Limb (tissue), 2 donors: ENCODE results near the gene DGKI.

Experiments used
- DNase-seq, 2 donors: peaks; one replicate each; pipeline ENCODE4 v3.0.0-alpha.2; 2016; ENCODE audit errors: extremely low spot score in 2 of 2

DGKI gene

GRCh38 chr7:137546009-137546408, 300.8 kb downstream of the DGKI start:
- no peak for DNase-seq

- no peak for DNase-seq
These were observed 301.6 kb downstream of the DGKI start for GRCh38 chr7:137545059-137545716.

DNA sequence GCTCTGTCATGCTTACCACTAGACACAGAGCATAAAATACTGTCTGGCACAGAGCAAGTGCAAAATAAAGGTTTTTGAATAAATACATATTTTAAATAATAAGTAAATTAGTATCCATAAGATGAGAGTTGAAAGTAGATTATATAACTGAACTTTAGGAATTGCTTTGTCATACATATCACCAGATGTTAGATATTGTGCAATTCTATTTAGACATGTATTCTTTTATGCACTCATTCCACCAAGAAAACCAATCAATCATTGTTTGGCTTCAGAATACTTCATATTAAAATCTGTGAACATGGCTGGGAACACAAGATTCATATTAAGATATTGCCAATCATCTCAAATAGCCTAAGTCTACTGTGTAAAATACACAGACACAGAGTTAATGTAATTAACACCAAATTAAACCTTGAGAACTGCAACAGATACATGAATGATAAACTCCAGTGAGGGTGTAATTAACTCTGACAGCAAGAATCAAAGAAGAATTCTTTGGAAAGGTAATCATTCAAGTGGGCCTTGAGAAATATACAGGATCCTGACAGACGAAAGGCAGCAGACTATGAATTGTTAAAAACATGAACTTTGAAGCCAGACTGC, 302.2 kb downstream of the DGKI start:
- no peak for DNase-seq

DNA sequence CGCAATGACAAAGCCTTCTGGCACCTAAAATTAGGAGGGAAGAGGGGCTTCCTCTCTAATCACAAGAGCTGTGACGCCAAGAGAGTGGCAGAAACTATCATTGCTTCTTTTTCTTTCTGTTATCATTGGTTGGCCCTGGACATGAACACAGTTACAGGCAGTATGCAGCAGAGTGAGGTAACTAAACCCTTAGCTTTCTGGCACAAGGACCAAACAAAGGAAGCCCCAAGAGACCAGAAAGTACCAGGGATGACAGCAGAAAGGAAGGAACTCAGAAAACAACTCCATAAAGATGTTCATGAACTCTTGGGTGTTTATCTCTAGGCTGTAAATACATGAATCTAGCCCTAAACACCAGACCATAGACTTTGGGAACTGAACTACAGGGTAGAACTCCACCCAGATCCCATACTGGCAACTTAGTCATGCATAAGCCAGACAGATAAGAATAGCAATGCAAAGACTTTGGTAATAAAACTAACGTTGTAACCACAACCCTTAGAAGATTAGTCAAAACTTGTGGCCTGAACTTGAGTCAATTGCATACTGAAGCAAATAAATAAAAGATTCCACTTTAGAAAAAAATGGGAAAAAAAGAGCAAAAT, 307.6 kb downstream of the DGKI start:
- DNase-seq = no peak

- no peak for DNase-seq
These were observed 308.4 kb downstream of the DGKI start for GRCh38 chr7:137538361-137538762.

- no peak for DNase-seq
These were observed 311.2 kb downstream of the DGKI start for GRCh38 chr7:137535579-137535978.

DNA sequence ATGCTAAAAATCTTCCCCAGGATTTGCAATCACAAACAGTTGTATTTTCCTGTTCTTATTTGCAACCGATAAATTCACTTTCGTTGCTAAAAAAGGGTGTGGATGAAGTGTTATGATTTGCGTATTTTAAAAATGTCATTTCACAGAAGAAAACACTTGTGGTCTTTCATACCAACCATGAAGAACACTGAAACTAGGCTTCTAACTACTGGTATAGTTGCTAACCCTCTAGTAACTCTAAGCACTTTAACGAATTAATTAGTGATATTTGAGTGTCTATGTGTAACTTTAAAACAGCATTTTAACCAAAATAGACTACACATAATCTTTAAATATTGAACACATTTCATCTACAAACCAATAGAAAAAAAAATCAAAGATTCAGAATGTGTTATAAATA, 315.1 kb downstream of the DGKI start:
- no peak for DNase-seq

DNA sequence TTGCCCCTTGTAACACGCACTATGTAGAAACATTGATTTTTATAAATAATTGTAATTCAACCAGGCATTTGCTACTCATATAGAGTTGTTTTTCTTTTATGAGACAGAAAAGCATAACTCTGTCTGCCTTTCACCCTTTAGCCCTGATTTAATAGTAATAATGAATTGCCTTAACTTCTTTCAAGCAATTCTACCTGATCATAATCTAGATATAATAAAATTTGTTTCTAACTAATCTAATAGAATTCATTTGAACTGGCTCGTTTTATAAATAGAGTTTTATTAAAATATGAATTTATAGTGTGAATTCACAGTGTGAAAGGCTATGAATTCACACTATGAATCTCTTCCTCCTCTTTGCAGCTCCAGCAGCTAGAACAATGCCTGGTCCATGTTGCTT, 319.1 kb downstream of the DGKI start:
- DNase-seq = no peak

GRCh38 chr7:137523171-137523570, 323.6 kb downstream of the DGKI start:
- DNase-seq = no peak

- no peak for DNase-seq
These were observed 325.3 kb downstream of the DGKI start for GRCh38 chr7:137521451-137521850.

DNA sequence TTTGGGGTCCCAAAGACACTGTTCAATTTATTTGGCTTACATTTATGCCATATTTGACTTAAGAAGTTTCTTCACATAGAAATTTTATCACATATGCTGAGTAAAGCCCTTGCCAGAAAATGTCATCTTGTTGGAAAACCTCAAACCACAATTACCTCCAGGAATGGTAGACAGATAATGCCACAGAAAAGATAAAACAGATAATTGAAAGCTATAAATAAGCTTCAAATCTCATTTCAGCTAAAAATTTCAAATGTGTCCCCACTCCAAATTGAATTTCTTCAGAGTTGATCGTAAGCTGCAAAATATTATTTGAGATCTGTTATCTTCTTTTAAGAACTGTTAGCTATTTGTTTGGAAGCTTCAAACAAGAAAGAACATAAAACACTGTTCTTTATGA, 326.8 kb downstream of the DGKI start:
- DNase-seq = no peak

DNA sequence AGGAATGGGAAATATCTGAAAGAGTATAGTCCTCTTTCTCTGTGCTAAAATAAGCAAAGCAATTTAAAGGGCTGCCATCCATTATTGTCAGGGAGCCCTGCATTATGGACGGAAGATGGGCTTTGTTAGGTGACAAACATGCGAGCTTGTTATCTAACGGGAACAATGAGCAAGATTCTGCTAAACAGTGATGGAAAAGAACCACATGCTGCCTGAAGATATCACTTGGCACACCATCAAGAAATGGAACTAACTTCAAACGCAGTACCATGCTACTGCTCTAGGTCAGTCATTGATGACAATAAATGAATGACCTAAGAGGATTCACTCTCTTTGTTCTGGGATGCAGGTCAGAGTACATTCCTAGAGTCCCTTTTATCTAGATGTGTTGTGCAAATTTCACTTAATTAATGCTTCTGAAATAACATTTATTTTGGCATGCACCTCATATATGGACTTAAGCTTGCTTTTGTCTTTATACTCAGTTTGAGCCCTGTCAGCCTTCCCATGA, 327.5 kb downstream of the DGKI start:
- DNase-seq = no peak

GRCh38 chr7:137513091-137513490, 333.7 kb downstream of the DGKI start:
- DNase-seq = no peak

- DNase-seq = no peak
These were observed 339.7 kb downstream of the DGKI start for GRCh38 chr7:137507096-137507495.

GRCh38 chr7:137506031-137506430, 340.7 kb downstream of the DGKI start:
- DNase-seq = no peak

DNA sequence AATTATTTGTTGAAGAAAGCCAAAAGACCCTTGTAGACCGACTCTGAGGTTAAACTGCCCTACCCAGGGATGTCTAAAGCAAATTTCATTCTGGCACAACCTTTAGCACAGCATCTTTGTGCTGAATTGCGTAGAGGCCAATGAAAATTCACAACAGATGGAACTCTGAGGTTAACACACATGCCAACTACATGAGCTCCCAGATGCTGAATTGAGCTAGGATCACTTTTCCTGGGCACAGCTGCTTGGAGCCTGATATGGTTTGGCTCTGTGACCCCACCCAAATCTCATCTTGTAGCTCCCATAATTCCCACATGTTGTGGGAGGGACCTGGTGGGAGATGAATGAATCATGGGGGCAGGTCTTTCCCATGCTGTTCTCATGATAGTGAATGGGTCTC, 345.2 kb downstream of the DGKI start:
- no peak for DNase-seq

DNA sequence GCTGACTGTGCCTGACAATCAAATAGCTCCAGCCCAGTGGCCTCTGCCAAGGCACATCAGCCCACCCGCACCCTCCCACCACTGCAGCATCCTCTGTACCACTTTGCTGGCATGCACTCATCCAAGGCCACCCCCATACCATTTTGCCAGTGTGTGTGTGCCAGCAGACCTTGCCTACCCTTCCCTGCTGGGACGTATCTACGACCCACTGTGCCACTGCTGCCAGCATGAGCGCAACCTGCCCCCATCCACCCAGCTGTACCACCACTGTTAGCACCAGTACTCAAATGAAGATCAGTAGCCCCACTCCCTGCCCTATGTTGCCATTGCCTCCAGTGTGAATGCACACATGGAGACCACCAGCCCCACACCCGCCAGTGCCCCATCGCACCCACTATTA, 353.9 kb downstream of the DGKI start:
- no peak for DNase-seq

- no peak for DNase-seq
These were observed 356.9 kb downstream of the DGKI start for GRCh38 chr7:137489880-137490279.

- no peak for DNase-seq
These were observed 358.7 kb downstream of the DGKI start for GRCh38 chr7:137488038-137488437.

DNA sequence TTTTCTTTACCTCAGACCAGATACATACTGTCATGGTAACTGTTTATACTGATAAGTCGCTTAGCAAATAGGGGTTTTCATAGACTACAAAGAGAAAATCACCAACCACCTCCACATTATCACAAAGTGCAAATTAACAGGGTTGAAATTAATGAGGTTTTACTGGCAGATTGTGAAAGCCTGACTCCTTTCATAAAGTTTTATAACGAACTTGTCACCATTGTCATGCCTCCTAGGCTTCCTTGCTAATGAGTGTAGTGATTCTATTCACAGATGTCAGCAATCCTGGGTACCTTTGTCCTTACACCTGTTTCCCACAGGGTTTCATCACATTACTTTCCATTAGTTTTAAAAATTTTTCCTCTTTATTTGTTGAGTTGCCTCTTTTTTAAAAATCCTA, 361.0 kb downstream of the DGKI start:
- DNase-seq = no peak

DNA sequence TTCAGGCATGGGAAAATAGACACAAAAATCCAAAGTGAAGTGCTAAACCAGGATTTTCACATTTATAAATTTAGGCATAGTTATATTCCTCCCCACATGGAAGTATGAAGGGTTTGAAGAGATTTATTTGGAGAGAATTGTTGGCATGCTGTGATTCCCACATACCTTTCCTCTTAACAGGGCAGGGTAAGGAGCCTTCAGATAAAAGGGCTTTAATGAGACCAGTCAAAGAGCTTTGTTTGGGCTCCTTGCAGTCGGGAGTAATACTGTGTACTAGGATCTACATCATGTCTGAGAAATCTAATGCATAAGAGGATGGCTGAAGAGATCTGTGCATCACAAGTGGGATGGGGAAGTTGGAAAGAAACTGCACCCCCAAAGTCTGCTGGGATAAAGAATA, 362.4 kb downstream of the DGKI start:
- DNase-seq = no peak

DNA sequence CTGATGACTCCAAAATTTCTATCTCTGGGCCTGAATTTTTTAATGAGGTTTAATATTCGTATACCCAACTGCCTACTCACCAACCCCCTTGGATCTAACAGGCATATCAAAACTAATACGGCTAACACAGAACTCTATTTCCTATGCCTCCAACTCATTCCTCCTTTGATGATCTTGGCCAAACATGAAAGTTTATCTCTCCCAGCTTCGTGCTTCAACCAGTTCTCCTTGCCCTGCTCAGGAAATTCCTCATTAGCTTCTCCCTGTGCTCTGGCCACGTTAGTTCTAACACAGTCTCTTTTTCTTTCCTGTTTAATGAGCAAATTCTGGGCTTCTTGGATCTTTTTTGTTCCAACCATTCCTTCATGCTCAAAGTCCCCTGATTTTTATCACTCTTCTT, 364.3 kb downstream of the DGKI start:
- DNase-seq = no peak

DNA sequence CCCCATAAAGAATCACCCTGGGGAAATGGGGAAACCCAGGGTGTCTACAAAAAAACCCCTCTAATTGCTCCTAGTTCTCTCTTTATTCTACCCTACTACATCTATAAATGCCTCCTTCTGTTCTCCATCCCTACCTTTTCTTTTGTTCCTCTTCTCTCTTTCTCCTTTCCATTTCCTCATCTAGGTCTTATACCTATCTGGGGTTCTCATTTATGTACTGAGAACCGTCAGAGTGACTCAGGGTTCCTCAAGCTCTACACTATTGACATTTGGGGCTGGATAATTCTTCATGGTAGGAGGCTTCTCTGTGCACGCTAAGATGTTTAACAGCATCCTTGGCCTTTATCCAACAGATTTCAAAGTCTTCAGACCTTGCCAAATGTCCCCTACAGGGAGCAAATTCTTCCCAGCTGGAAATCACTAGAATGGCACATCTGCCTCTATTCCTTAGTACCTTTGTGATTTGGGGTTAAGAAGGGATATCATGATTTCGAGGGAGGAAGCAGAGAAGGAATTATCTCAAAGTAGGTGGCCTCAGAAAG, 365.9 kb downstream of the DGKI start:
- DNase-seq = no peak
